NOMO-1 (cell line): ENCODE measurements around the gene GABRG3.

Source experiments
- DNase-seq, 2 experiments: peaks; one replicate each; lab custom pipeline; 2025; ENCODE audit not compliant: unreplicated experiment in 2 of 2; lab: John Stamatoyannopoulos, UW

GABRG3 gene

GRCh38 chr15:27448234-27448633 lies 477.3 kb downstream of the GABRG3 start:
- DNase-seq = no peak

- no peak for DNase-seq
Observed at GRCh38 chr15:27448986-27449385, 478.0 kb downstream of the GABRG3 start.

- no peak for DNase-seq
Observed at GRCh38 chr15:27449941-27450340, 479.0 kb downstream of the GABRG3 start.

GRCh38 chr15:27454281-27455075 lies 483.5 kb downstream of the GABRG3 start:
- DNase-seq = no peak

- no peak for DNase-seq
Observed at GRCh38 chr15:27456807-27457206, 485.8 kb downstream of the GABRG3 start.

- no peak for DNase-seq
Observed at GRCh38 chr15:27457766-27458165, 486.8 kb downstream of the GABRG3 start.

- DNase-seq = no peak
Observed at GRCh38 chr15:27458345-27459084, 487.5 kb downstream of the GABRG3 start.

- no peak for DNase-seq
Observed at GRCh38 chr15:27459836-27460235, 488.9 kb downstream of the GABRG3 start.

GRCh38 chr15:27461181-27461580 lies 490.2 kb downstream of the GABRG3 start:
- no peak for DNase-seq

- DNase-seq = no peak
Observed at GRCh38 chr15:27463525-27464088, 492.6 kb downstream of the GABRG3 start.

GRCh38 chr15:27464941-27465612 lies 494.1 kb downstream of the GABRG3 start:
- DNase-seq = no peak

- DNase-seq = no peak
Observed at GRCh38 chr15:27466758-27467157, 495.8 kb downstream of the GABRG3 start.

- DNase-seq = no peak
Observed at GRCh38 chr15:27468151-27468591, 497.2 kb downstream of the GABRG3 start.

- no peak for DNase-seq
Observed at GRCh38 chr15:27473845-27474244, 502.9 kb downstream of the GABRG3 start.

- no peak for DNase-seq
Observed at GRCh38 chr15:27475395-27475794, 504.4 kb downstream of the GABRG3 start.

GRCh38 chr15:27479296-27480140 lies 508.5 kb downstream of the GABRG3 start:
- no peak for DNase-seq

GRCh38 chr15:27480141-27480530 lies 509.2 kb downstream of the GABRG3 start:
- DNase-seq = no peak

GRCh38 chr15:27480642-27481041 lies 509.7 kb downstream of the GABRG3 start:
- no peak for DNase-seq

- DNase-seq = no peak
Observed at GRCh38 chr15:27481768-27482167, 510.8 kb downstream of the GABRG3 start.

- no peak for DNase-seq
Observed at GRCh38 chr15:27482287-27482686, 511.3 kb downstream of the GABRG3 start.
